HG03159 (cell line): Measurements from ENCODE around the gene ZER1.
"Not testable (repeated sequence)": the region's sequence is repeated elsewhere in the genome, so short reads cannot be mapped to it uniquely, and the experiment has no call there.

Experiments
- ATAC-seq: cut with Tn5 transposase; IDR thresholded peaks from one replicate; pipeline ENCODE4 v1.9.1; 2021; ENCODE audit warnings: mild to moderate bottlenecking, moderate library complexity; ENCODE audit not compliant: unreplicated experiment

The ZER1 gene

GRCh38 chr9:128718047-128718446 lies 53.7 kb downstream of the ZER1 start:
- ATAC-seq, result no peak

GRCh38 chr9:128716581-128717254 lies 55.0 kb downstream of the ZER1 start:
- ATAC-seq, result no peak

- ATAC-seq, result no peak
These were observed 56.3 kb downstream of the ZER1 start for GRCh38 chr9:128715436-128715750.

GRCh38 chr9:128714586-128715435 lies 56.9 kb downstream of the ZER1 start:
- ATAC-seq, result no peak

GRCh38 chr9:128713941-128714573 lies 57.7 kb downstream of the ZER1 start:
- no peak for ATAC-seq

GRCh38 chr9:128713411-128713780 lies 58.3 kb downstream of the ZER1 start:
- no peak for ATAC-seq

- ATAC-seq, result no peak
These were observed 59.0 kb downstream of the ZER1 start for GRCh38 chr9:128712451-128713410.

GRCh38 chr9:128707446-128707845 lies 64.3 kb downstream of the ZER1 start:
- no peak for ATAC-seq

GRCh38 chr9:128706671-128707381 lies 64.9 kb downstream of the ZER1 start:
- ATAC-seq, result no peak

- no peak for ATAC-seq
These were observed 65.7 kb downstream of the ZER1 start for GRCh38 chr9:128706045-128706444.

GRCh38 chr9:128705051-128705965 lies 66.4 kb downstream of the ZER1 start:
- ATAC-seq, result no peak

- no peak for ATAC-seq
These were observed 67.4 kb downstream of the ZER1 start for GRCh38 chr9:128704356-128704670.

- no peak for ATAC-seq
These were observed 67.9 kb downstream of the ZER1 start for GRCh38 chr9:128703616-128704355.

- ATAC-seq, result no peak
These were observed 68.6 kb downstream of the ZER1 start for GRCh38 chr9:128702949-128703615.

GRCh38 chr9:128702445-128702948 lies 69.2 kb downstream of the ZER1 start, which contains the start of gene PKN3:
PKN3 (plus strand) TSS chr9:128702503; CDS start chr9:128702916, 413 bp downstream.
- peak; percentile 63 for ATAC-seq

- ATAC-seq, result no peak
These were observed 70.4 kb downstream of the ZER1 start for GRCh38 chr9:128701227-128701854.

GRCh38 chr9:128699096-128699795 lies 72.5 kb downstream of the ZER1 start:
- ATAC-seq, result not testable (repeated sequence)
